ENCODE data around the gene CCDC188. TPM values are rescaled to one million over a fixed set of nuclear protein-coding genes. Genes with fewer than 3 reads are reported as not detected.

Gene CCDC188
- total and polyA plus RNA-seq, 2 of the 13 experiments (the other 11 are each of a cell fraction or from before 2014, with no cell fraction given), result not detected

DNA sequence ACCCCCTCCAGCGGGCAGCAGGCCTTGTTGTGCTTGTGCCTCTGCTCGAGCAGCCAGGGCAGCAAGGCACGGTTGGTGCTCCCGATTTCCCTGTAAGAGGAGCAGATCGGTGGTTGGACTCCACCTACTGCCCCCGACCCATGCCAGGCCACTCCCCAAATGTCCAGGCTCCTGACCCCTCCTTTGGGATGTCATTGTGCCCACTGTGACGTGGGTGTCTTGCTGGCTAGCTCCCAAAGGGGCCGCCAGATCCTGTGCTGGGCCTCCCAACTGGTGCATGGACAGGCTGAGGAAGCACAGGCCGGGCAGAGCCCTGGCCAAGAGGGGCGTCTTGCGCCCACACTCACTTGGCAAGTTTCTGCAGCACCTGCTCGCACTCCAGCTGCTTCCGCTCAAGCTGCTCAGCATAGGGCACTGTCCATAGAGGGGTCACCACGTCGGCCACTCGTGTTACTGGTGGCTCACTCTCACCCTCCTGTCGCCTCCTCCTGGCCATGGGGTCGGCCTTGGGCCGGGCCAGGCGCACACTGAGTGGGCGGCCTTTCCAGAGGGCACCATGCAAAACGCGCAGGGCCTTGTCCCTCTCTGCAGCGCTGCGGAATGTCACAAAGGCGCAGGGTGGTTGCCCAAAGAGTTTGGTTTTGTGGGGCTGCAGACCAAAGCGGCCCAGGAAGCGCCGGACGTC lies 35.0 kb downstream of the CCDC188 start, which contains the start of gene RANBP1:
Gene RANBP1, plus strand, starts transcription at position 414 of the 685 bp plus-strand sequence. Its CDS starts 81 bp downstream, at position 495.
- peak within 1 kb of the TSS; percentile 78 for H3K27ac ChIP-seq (ENCODE audit: extremely low read length, insufficient read depth, low read length)
- peaks cover 7% of the 10 kb centered on the region; the same call in 1 of the 2 replicates for H4K20me1 ChIP-seq (ENCODE audit: insufficient read depth, low read length)
- peak within 1 kb of the TSS; percentile 79 to 85 (median 85) for H3K4me3 ChIP-seq (replicated peaks in 1 of 3; ENCODE audit: insufficient read depth in 1 of 3, low read depth in 2 of 3, low read length in 3 of 3)
- ATAC-seq (no peak), FAIRE-seq (no peak), DNase-seq (ENCODE audit: low spot score) (no peak)
- no peak within 1 kb of the TSS for H2AFZ ChIP-seq (ENCODE audit: low read length)
- CTCF ChIA-PET (ENCODE audit: low intra/inter-chr PET ratio, low total read pairs), result no interaction called here
- WGBS (ENCODE audit: low lambda C conversion rate), result 77% methylated on average over 19 of the region's 30 CpGs
- no TSS peak for BruUV-seq (replicated peaks)
- peaks cover 48% of the 10 kb centered on the region for H3K4me1 ChIP-seq (ENCODE audit: insufficient read depth, low read length)
- in situ Hi-C loops (cut with HindIII; ENCODE audit: extremely low pct_ligation_motif_present, low pct_unique_long_range_greater_than_20kb) (no loop called here), intact Hi-C loops (cut with micrococcal nuclease; ENCODE audit: unreplicated experiment) (loop anchor here (5.0 kb wide), 1 partner anchor 34 kb away; the partner anchor contains the start of gene DGCR8)
- no peaks in the 10 kb centered on the region; a peak in 1 of 5 replicates for H3K27me3 ChIP-seq (ENCODE audit: control insufficient read depth in 1 of 2, insufficient read depth in 2 of 2, low read length in 2 of 2)
- no peaks in the 10 kb centered on the region for H3K9me3 ChIP-seq (ENCODE audit: low read length)
- peak within 1 kb of the TSS; percentile 90 for H3K9ac ChIP-seq (ENCODE audit: insufficient read depth, low read depth, low read length)
- H3K4me2 ChIP-seq (ENCODE audit: low read depth, low read length), result peak within 1 kb of the TSS; percentile 84
- peaks cover 52% of the 10 kb centered on the region for H3K79me2 ChIP-seq (ENCODE audit: insufficient read depth, low read length)
- POLR2A ChIA-PET, result interaction anchor here (0.7 to 0.8 kb wide), 2 partner anchors 15 to 34 kb away, joined by 3 to 4 read pairs; no protein-coding TSS in a partner anchor
- H3K36me3 ChIP-seq (replicated peaks in 1 of 2; ENCODE audit: control insufficient read depth in 1 of 2, insufficient read depth in 2 of 2, low read length in 2 of 2), result peaks cover 7 to 68% of the 10 kb centered on the region in 2 experiments
- TF ChIP-seq, protein P1, sequence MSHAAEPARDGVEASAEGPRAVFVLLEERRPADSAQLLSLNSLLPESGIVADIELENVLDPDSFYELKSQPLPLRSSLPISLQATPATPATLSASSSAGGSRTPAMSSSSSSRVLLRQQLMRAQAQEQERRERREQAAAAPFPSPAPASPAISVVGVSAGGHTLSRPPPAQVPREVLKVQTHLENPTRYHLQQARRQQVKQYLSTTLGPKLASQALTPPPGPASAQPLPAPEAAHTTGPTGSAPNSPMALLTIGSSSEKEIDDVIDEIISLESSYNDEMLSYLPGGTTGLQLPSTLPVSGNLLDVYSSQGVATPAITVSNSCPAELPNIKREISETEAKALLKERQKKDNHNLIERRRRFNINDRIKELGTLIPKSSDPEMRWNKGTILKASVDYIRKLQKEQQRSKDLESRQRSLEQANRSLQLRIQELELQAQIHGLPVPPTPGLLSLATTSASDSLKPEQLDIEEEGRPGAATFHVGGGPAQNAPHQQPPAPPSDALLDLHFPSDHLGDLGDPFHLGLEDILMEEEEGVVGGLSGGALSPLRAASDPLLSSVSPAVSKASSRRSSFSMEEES (CRISPR knock-in tag; IDR thresholded peaks at IDR 0.05), result no peak
- no peak for TF ChIP-seq TAF15 (IDR thresholded peaks at IDR 0.05; ENCODE audit: low read depth, low read length, poor library complexity, severe bottlenecking)
- no peak for TF ChIP-seq RNF2 (conservative IDR thresholded peaks at IDR 0.05; ENCODE audit: low read depth)
- TF ChIP-seq PITX1 (CRISPR knock-in tag; IDR thresholded peaks at IDR 0.05), result no peak
- TF ChIP-seq ZMAT3 (CRISPR knock-in tag; conservative IDR thresholded peaks at IDR 0.05), result no peak
- TF ChIP-seq, protein P2, sequence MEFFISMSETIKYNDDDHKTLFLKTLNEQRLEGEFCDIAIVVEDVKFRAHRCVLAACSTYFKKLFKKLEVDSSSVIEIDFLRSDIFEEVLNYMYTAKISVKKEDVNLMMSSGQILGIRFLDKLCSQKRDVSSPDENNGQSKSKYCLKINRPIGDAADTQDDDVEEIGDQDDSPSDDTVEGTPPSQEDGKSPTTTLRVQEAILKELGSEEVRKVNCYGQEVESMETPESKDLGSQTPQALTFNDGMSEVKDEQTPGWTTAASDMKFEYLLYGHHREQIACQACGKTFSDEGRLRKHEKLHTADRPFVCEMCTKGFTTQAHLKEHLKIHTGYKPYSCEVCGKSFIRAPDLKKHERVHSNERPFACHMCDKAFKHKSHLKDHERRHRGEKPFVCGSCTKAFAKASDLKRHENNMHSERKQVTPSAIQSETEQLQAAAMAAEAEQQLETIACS (CRISPR knock-in tag; IDR thresholded peaks at IDR 0.05), result no peak
- TF ChIP-seq NKX3-1 (CRISPR knock-in tag; IDR thresholded peaks at IDR 0.05), result no peak
- TF ChIP-seq, protein P3, sequence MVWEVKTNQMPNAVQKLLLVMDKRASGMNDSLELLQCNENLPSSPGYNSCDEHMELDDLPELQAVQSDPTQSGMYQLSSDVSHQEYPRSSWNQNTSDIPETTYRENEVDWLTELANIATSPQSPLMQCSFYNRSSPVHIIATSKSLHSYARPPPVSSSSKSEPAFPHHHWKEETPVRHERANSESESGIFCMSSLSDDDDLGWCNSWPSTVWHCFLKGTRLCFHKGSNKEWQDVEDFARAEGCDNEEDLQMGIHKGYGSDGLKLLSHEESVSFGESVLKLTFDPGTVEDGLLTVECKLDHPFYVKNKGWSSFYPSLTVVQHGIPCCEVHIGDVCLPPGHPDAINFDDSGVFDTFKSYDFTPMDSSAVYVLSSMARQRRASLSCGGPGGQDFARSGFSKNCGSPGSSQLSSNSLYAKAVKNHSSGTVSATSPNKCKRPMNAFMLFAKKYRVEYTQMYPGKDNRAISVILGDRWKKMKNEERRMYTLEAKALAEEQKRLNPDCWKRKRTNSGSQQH (CRISPR knock-in tag; IDR thresholded peaks at IDR 0.05; ENCODE audit: low read depth), result no peak
- no peak for TF ChIP-seq KAT8 (CRISPR knock-in tag; IDR thresholded peaks at IDR 0.05)
- TF ChIP-seq, protein P4, sequence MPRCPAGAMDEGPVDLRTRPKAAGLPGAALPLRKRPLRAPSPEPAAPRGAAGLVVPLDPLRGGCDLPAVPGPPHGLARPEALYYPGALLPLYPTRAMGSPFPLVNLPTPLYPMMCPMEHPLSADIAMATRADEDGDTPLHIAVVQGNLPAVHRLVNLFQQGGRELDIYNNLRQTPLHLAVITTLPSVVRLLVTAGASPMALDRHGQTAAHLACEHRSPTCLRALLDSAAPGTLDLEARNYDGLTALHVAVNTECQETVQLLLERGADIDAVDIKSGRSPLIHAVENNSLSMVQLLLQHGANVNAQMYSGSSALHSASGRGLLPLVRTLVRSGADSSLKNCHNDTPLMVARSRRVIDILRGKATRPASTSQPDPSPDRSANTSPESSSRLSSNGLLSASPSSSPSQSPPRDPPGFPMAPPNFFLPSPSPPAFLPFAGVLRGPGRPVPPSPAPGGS (CRISPR knock-in tag; IDR thresholded peaks at IDR 0.05), result 0 out of 2 replicates have a peak, but pooled peaks have one; percentile 36
- TF ChIP-seq ZKSCAN1 (IDR thresholded peaks at IDR 0.05; ENCODE audit: low read length), result no peak
- TF ChIP-seq NRL (CRISPR knock-in tag; IDR thresholded peaks at IDR 0.05; ENCODE audit: borderline replicate concordance), result no peak
- TF ChIP-seq, protein P5, sequence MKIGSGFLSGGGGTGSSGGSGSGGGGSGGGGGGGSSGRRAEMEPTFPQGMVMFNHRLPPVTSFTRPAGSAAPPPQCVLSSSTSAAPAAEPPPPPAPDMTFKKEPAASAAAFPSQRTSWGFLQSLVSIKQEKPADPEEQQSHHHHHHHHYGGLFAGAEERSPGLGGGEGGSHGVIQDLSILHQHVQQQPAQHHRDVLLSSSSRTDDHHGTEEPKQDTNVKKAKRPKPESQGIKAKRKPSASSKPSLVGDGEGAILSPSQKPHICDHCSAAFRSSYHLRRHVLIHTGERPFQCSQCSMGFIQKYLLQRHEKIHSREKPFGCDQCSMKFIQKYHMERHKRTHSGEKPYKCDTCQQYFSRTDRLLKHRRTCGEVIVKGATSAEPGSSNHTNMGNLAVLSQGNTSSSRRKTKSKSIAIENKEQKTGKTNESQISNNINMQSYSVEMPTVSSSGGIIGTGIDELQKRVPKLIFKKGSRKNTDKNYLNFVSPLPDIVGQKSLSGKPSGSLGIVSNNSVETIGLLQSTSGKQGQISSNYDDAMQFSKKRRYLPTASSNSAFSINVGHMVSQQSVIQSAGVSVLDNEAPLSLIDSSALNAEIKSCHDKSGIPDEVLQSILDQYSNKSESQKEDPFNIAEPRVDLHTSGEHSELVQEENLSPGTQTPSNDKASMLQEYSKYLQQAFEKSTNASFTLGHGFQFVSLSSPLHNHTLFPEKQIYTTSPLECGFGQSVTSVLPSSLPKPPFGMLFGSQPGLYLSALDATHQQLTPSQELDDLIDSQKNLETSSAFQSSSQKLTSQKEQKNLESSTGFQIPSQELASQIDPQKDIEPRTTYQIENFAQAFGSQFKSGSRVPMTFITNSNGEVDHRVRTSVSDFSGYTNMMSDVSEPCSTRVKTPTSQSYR (CRISPR knock-in tag; IDR thresholded peaks at IDR 0.05; ENCODE audit: borderline replicate concordance), result no peak
